ENCODE results near the gene ZDHHC8.

DNA sequence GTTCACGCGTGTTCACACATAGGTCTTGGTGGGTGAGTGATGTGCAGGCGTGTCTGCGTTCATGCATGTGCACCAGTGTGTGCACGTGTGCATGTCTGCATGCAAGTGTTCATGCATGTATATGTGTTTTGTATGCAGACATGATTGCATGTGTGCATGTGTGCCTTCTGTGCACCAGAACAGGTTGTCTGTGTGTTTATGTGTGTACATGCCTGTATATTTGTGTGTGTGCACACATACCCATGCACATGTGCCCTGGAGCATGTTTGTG, 4.9 kb downstream of the ZDHHC8 start:
- TF ChIP-seq CBX8 (IDR thresholded peaks at IDR 0.05) (no peak), POLR2A (IDR thresholded peaks at IDR 0.05; ENCODE audit: low read length) (no peak)

Measured in A549 (cell line).